ENCODE results near the gene ZSCAN31.

GRCh38 chr6:28295326-28295725 lies 40.6 kb downstream of the ZSCAN31 start:
- TF ChIP-seq CTCF (IDR thresholded peaks at IDR 0.05 in 8 of 11, conservative IDR thresholded peaks at IDR 0.05 in 3 of 11) (no peak), POLR2A (IDR thresholded peaks at IDR 0.05) (no peak), POLR2AphosphoS5 (IDR thresholded peaks at IDR 0.05) (no peak)
